Upper lobe of left lung (tissue), 4 donors: Measurements from ENCODE around the gene CEACAM8.

Source experiments
- CTCF ChIP-seq, 6 experiments: fragments of 450-650 bp in 4 of 6; fragments of 200-600 bp in 2 of 6; sonication (generic) in 2 of 6; IDR thresholded peaks; one replicate each; pipeline ENCODE4 v1.5.1; 2016 to 2019; ENCODE audit warnings: antibody characterized with exemption in 6 of 6
- EP300 ChIP-seq, 4 donors: sonication (generic); formaldehyde crosslinking; IDR thresholded peaks; one replicate each; pipeline ENCODE4 v1.5.1; 2017; ENCODE audit warnings: antibody characterized with exemption in 4 of 4, control low read depth in 2 of 4
- POLR2A ChIP-seq, 4 donors: fragments of 450-650 bp; IDR thresholded peaks; one replicate each; pipeline ENCODE4 v1.5.1; 2016 to 2017; ENCODE audit warnings: antibody characterized with exemption in 4 of 4, mild to moderate bottlenecking in 2 of 4

GRCh38 chr19:42532891-42533290 is 61.8 kb downstream of the CEACAM8 start:
- TF ChIP-seq CTCF (IDR thresholded peaks at IDR 0.05) (no peak), POLR2A (IDR thresholded peaks at IDR 0.05) (no peak), EP300 (IDR thresholded peaks at IDR 0.05) (no peak)
